Measurements from ENCODE around the gene LRP6.
"Not testable (repeated sequence)": the region's sequence is repeated elsewhere in the genome, so short reads cannot be mapped to it uniquely, and the experiment has no call there.

Gene LRP6

DNA sequence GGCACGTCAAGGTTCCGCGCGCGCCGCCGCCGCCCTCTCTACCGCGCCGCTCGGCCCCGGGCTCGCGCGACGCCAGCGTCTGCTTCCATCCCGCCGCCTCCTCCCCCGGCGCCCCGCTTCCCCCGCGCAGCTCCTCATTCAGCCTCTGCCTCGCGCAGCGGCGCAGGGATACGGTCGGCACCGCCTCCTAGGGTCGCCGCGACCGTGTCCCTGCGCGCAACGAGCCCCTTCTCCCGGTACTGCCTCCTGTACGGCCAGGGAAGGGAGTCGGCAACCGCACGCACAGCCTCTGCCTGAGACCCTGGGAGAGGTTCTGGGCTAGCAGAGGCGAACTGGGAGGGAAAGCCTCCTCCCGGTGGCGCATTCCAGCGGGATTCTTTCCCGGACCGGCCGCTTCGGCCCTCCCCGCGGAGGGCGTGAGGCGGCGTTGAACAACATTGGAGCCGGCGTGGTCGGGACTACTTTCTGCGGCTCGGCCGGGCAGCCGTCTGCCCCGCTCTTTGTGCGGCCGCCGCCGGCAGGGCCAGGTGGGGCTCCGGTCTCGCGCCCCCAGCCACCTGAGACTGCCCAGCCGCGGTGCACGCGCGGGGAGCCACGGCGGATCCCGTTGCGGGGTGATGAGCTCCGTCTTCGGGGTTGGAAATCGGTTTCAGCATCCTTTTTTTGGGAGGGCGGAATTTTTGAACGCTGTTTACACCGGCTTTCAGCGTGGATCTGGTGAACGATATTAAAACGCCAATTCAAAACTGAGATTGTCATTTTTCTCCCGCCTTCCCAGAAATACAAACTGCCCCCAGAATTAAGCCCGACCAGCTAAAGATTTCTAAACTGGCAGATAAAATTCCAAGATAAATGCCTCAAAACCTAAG is at the start of gene LRP6:
LRP6 (minus strand) TSS at position 172 of the 869 bp plus-strand sequence. CDS start 309 bp downstream, outside the sequence.
- peak; percentile 91 for DNase-seq (ENCODE audit: low spot score)
- TF ChIP-seq, protein P1, sequence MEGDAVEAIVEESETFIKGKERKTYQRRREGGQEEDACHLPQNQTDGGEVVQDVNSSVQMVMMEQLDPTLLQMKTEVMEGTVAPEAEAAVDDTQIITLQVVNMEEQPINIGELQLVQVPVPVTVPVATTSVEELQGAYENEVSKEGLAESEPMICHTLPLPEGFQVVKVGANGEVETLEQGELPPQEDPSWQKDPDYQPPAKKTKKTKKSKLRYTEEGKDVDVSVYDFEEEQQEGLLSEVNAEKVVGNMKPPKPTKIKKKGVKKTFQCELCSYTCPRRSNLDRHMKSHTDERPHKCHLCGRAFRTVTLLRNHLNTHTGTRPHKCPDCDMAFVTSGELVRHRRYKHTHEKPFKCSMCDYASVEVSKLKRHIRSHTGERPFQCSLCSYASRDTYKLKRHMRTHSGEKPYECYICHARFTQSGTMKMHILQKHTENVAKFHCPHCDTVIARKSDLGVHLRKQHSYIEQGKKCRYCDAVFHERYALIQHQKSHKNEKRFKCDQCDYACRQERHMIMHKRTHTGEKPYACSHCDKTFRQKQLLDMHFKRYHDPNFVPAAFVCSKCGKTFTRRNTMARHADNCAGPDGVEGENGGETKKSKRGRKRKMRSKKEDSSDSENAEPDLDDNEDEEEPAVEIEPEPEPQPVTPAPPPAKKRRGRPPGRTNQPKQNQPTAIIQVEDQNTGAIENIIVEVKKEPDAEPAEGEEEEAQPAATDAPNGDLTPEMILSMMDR (IDR thresholded peaks at IDR 0.05; ENCODE audit: extremely low read depth, missing control alignments), result no peak

DNA sequence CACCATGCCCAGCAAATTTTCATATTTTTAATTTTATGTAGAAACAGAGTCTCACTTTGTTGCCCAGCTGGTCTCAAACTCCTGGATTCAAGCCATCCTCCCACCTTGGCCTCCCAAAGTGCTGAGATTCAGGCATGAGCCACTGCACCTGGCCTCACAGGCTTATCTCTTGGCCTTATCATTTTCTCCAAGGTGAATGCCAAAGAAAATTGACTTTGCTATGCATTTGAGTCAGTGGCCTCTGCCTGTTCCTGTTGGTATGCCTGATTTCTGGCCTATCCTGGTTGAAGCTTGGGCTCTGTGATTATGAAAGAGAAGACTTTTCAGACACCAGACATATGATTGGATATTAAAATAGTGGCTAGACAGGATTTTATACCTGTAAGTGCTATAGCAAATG is 49.0 kb upstream of the LRP6 start:
- TF ChIP-seq, protein P1 (IDR thresholded peaks at IDR 0.05; ENCODE audit: extremely low read depth, missing control alignments), result no peak

DNA sequence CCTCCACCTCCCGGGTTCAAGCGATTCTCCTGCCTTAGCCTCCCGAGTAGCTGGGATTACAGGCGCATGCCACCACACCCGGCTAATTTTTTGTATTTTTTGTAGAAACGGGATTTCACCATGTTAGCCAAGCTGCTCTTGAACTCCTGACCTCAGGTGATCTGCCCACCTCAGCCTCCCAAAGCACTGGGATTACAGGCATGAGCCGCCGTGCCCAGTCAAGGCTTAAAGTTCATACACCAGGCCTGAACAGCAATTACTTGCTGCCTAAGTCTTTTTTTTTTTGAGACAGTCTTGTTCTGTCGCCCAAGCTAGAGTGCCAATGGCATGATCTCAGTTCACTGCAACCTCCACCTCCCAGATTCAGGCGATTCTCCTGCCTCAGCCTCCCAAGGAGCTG is 43.9 kb upstream of the LRP6 start:
- DNase-seq (ENCODE audit: low spot score), result not testable (repeated sequence)

More for the DNA sequence above, 49.0 kb upstream of the LRP6 start:
- DNase-seq (ENCODE audit: low spot score), result no peak

DNA sequence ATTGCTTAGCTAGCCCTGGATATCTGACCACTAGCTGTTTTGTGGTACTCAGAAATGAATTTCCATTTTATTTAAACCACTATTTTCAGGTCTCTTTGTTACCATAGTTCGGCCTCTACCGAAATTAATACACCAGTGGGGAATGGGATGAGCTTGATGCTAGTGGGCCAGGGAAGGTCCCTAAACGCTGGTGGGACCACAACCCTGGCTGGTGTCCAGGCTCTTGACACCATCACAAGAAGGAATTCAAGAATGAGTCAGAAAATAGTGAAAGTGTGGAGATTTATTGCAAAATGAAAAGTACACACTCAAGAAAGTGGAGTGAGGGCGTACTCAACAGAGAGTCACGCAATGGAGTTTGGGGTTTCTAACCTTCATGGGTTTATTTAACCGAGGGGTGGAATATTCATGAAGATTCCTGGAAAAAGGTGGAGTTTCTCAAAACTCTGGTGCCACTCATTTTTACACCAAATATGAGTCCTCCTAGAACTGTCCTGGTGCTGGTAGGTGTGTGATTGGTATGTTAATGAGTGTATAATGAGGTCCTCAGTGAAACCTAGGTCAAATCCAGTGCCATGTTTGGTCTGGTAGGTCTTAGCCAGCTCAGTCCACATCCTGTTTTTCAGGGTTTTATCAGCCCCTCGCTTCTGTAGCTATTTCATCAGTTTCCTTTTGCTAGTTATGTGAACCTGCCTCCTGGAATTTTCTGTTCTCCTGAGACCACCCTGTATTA is 38.9 kb upstream of the LRP6 start:
- DNase-seq (ENCODE audit: low spot score), result no peak
- TF ChIP-seq, protein P1 (IDR thresholded peaks at IDR 0.05; ENCODE audit: extremely low read depth, missing control alignments), result no peak

DNA sequence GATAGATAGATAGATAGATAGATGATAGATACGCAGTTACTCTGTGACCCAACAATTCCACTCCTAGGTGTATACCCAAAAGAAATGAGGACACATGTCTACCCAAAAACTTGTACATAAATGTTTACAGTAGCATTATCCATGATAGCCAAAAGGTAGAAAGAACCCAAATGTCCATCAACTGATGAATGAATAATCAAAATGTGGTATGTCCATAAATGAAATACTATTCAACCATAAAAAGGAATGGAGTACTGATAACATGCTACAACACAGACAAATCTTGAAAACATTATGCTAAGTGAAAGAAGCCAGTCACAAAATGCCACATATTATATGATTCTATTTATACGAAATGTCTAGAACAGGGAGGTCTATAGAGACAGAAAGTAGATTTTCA is 36.1 kb upstream of the LRP6 start:
- TF ChIP-seq, protein P1 (IDR thresholded peaks at IDR 0.05; ENCODE audit: extremely low read depth, missing control alignments), result no peak
- no peak for DNase-seq (ENCODE audit: low spot score)

DNA sequence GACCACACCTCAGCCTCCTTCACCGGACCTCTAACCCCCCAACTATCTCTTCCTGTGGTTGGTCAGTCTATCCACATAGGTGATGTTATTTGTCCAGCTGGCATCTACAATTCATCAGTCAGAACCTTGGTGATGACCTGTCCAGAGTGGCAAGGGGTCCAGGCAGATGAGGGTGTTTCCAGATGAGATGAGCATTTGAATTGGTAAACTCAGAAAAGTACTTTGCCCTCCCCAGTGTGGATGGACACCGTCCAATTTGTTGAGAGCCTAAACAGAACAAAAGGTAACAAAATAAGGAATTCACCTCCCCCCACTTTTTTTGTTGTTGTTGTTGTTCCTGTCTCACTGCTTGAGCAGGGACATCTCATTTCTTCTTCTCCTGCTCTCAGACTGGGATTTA is 34.3 kb upstream of the LRP6 start:
- no peak for DNase-seq (ENCODE audit: low spot score)
- TF ChIP-seq, protein P1 (IDR thresholded peaks at IDR 0.05; ENCODE audit: extremely low read depth, missing control alignments), result no peak

DNA sequence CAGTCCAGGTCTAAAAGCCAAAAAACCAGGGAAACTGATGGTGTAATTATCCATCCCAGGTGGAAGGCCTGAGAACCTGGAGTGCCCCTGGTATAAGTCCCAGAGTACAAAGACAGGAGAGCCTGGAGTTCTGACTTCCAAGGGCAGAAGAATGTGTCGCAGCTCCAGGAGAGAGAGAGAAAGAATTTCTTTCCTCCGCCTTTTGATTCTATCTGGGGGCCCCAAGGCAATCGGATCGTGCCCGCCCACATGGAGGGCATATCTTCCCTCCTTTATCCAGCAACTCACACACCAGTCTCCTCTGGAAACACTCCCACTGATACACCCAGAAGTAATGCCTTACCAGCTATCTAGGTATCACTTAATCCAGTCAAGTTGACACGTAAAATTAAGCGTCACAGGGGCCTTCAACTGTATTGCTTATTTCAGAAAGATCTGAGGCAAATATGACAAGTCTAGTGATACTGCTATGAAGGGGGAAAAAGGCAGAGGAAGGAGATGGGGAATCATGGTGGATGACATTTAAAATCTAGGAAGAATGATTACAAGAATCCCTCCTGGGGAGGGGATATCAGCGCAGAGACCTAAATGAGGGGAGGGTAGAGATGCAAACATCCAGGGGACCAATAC is 30.5 kb upstream of the LRP6 start:
- DNase-seq (ENCODE audit: low spot score), result no peak
- TF ChIP-seq, protein P1 (IDR thresholded peaks at IDR 0.05; ENCODE audit: extremely low read depth, missing control alignments), result no peak

Measured in GM20000 (cell line).